Smooth muscle cell (in vitro differentiated cells): ENCODE measurements around the gene ERVFRD-1. TPM values are rescaled to one million over a fixed set of nuclear protein-coding genes. Genes with fewer than 3 reads are reported as not detected.
A peak's percentile ranks its signal among the peaks of the same experiment; 100 is the strongest.

Experiments
- DNase-seq: peaks from one replicate; lab custom pipeline; 2025; ENCODE audit not compliant: unreplicated experiment; lab: John Stamatoyannopoulos, UW
- H2AFZ ChIP-seq: fragments of 200-600 bp; sonication (generic); 2 replicates; pipeline ENCODE4 v1.6.0; 2016; ENCODE audit warnings: antibody characterized with exemption, low read depth, mild to moderate bottlenecking
- H3F3A ChIP-seq: fragments of 200-600 bp; sonication (generic); 2 replicates; pipeline ENCODE4 v1.6.0; 2017; ENCODE audit warnings: antibody characterized with exemption, low read depth
- H3K27ac ChIP-seq: fragments of 200-600 bp; sonication (generic); 2 replicates; pipeline ENCODE4 v1.5.1; 2016; ENCODE audit warnings: low read depth, mild to moderate bottlenecking
- H3K27me3 ChIP-seq: fragments of 200-600 bp; sonication (generic); 2 replicates; pipeline ENCODE4 v1.6.1; 2016; ENCODE audit warnings: low read depth, mild to moderate bottlenecking
- H3K36me3 ChIP-seq: fragments of 200-600 bp; sonication (generic); 2 replicates; pipeline ENCODE4 v1.5.1; 2016; ENCODE audit warnings: low read depth
- H3K4me1 ChIP-seq: fragments of 200-600 bp; sonication (generic); 2 replicates; pipeline ENCODE4 v1.5.1; 2016; ENCODE audit warnings: low read depth
- H3K4me2 ChIP-seq: fragments of 200-600 bp; sonication (generic); 2 replicates; pipeline ENCODE4 v1.6.0; 2016; ENCODE audit warnings: mild to moderate bottlenecking
- H3K4me3 ChIP-seq: fragments of 200-600 bp; sonication (generic); 2 replicates; pipeline ENCODE4 v1.5.1; 2016; ENCODE audit warnings: mild to moderate bottlenecking
- H3K79me2 ChIP-seq: fragments of 200-600 bp; sonication (generic); 2 replicates; pipeline ENCODE4 v1.6.0; 2016; ENCODE audit warnings: low read depth, mild to moderate bottlenecking
- H3K9ac ChIP-seq: fragments of 200-600 bp; sonication (generic); 2 replicates; pipeline ENCODE4 v1.6.0; 2016; ENCODE audit warnings: low read depth
- H3K9me3 ChIP-seq: fragments of 200-600 bp; sonication (generic); replicated peaks from 2 replicates; pipeline ENCODE4 v1.5.1; 2016; ENCODE audit warnings: low read depth
- H4K20me1 ChIP-seq: fragments of 200-600 bp; sonication (generic); 2 replicates; pipeline ENCODE4 v1.6.0; 2016; ENCODE audit warnings: low read depth
- WGBS: methylation state at CpG from one replicate; pipeline ENCODE4 v1.1.7; 2016; ENCODE audit warnings: low lambda C conversion rate; 5-methylcytosine and 5-hydroxymethylcytosine counted together
- polyA plus RNA-seq: library from polyadenylated mRNA; unstranded; fragments of >200 nt; fragmentation: Nextera tagmentation; extraction: Ambion mirVana; gene quantifications from 2 replicates; pipeline ENCODE4 v1.2.1, GENCODE V29; 2016
- total RNA-seq: library from RNA; depleted of rRNA; stranded (reverse); fragments of >200 nt; gene quantifications from 2 replicates; pipeline ENCODE4 v1.2.3, GENCODE V29; 2014
- TF ChIP-seq, protein P1 (sequence below): fragments of 200-600 bp; sonication (generic); IDR thresholded peaks from 2 replicates; pipeline ENCODE4 v1.5.1; 2017; ENCODE audit warnings: borderline replicate concordance, mild to moderate bottlenecking, antibody characterized with exemption; ENCODE audit not compliant: insufficient read depth, poor library complexity, severe bottlenecking

ERVFRD-1 gene
- total and polyA plus RNA-seq, 2 experiments from 2014 or later: 0.09 TPM; not detected in 1

DNA sequence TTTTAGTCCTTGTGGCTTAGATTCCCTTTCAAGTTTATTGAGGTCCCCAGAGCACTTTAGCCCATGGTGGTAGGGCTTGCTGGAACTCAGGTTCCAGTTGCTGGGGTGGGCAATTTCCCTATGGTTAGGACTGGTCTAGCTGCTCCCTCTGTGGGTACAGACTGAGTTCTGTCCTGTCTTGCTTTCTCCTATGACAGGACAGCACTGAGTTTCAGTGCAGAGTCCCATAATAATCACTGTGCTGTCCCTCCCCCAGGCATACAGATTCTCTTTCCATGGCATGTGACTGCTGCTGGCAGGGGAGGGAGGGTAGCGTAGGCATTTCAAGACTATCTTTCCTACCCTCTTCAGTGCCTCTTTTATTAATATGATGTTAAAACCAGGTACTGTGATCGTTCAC lies 17.1 kb upstream of the ERVFRD-1 start:
- no peaks in the 10 kb centered on the region for H3F3A ChIP-seq
- TF ChIP-seq, protein P1, sequence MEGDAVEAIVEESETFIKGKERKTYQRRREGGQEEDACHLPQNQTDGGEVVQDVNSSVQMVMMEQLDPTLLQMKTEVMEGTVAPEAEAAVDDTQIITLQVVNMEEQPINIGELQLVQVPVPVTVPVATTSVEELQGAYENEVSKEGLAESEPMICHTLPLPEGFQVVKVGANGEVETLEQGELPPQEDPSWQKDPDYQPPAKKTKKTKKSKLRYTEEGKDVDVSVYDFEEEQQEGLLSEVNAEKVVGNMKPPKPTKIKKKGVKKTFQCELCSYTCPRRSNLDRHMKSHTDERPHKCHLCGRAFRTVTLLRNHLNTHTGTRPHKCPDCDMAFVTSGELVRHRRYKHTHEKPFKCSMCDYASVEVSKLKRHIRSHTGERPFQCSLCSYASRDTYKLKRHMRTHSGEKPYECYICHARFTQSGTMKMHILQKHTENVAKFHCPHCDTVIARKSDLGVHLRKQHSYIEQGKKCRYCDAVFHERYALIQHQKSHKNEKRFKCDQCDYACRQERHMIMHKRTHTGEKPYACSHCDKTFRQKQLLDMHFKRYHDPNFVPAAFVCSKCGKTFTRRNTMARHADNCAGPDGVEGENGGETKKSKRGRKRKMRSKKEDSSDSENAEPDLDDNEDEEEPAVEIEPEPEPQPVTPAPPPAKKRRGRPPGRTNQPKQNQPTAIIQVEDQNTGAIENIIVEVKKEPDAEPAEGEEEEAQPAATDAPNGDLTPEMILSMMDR: no peak
- H3K79me2 ChIP-seq: peaks cover 84% of the 10 kb centered on the region
- H3K36me3 ChIP-seq: no peaks in the 10 kb centered on the region
- peaks cover 51% of the 10 kb centered on the region for H4K20me1 ChIP-seq
- H3K4me1 ChIP-seq: no peaks in the 10 kb centered on the region
- H3K27me3 ChIP-seq: no peaks in the 10 kb centered on the region
- no peak overlapping the region for H3K27ac ChIP-seq
- H3K4me2 ChIP-seq: no peak overlapping the region
- no peak overlapping the region for H3K9ac ChIP-seq
- H3K4me3 ChIP-seq: no peak overlapping the region
- H2AFZ ChIP-seq: no peak overlapping the region
- H3K9me3 ChIP-seq: no peaks in the 10 kb centered on the region
- DNase-seq: no peak
- 98% methylated on average over 2 of the region's 2 CpGs for WGBS

DNA sequence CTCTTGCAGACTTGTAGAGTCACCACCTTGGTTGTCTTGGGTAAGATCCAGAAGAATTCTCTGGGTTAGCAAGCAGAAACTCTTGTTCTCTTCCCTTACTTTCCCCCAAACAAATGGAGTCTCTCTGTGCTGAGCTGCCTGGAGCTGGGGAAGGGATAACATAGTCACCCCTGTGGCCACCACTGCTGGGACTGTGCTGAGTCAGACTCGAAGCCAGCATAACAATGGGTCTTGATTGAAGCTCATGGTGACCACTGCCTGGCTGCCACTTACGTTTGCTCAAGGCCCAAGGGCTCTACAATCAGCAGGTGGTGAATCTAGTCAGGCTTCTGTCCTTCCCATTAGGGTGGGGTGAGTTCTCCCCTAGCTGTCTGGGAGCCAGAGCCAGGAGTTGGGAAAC lies 15.4 kb upstream of the ERVFRD-1 start:
- Histone ChIP-seq H2AFZ (no peak overlapping the region), H3K4me1 (no peaks in the 10 kb centered on the region), H3K79me2 (peaks cover 84% of the 10 kb centered on the region), H3K27me3 (no peaks in the 10 kb centered on the region), H3K36me3 (no peaks in the 10 kb centered on the region), H3K4me3 (no peak overlapping the region), H3K4me2 (no peak overlapping the region), H4K20me1 (peaks cover 56% of the 10 kb centered on the region), H3K27ac (no peak overlapping the region), H3K9ac (no peak overlapping the region), H3K9me3 (no peaks in the 10 kb centered on the region), H3F3A (no peaks in the 10 kb centered on the region)
- DNase-seq: no peak
- TF ChIP-seq, protein P1: no peak
- 70% methylated on average over 2 of the region's 2 CpGs for WGBS

DNA sequence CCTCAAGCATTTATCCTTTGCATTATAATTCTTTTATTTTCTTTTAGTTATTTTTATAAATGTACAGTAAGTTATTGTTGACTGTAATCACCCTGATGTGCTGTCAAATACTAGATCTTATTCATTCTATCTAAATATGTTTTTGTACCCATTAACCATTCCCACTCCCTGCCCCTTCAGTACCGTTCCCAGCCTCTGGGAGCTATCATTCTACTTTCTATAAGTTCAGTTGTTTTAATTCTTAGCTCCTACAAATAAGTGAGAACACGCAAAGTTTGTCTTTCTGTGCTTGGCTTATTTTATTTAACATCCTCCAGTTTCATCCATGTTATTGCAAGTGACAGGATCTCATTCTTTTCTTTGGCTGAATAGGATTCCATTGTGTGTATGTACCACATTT lies 12.5 kb upstream of the ERVFRD-1 start:
- no peak overlapping the region for H3K27ac ChIP-seq
- H3K79me2 ChIP-seq: peaks cover 84% of the 10 kb centered on the region
- no peak for DNase-seq
- no peaks in the 10 kb centered on the region for H3K4me1 ChIP-seq
- WGBS: 93% methylated on average over 2 of the region's 2 CpGs
- peaks cover 61% of the 10 kb centered on the region for H4K20me1 ChIP-seq
- H2AFZ ChIP-seq: no peak overlapping the region
- H3K36me3 ChIP-seq: no peaks in the 10 kb centered on the region
- no peak overlapping the region for H3K4me3 ChIP-seq
- no peaks in the 10 kb centered on the region for H3K27me3 ChIP-seq
- no peak overlapping the region for H3K4me2 ChIP-seq
- no peaks in the 10 kb centered on the region for H3K9me3 ChIP-seq
- H3F3A ChIP-seq: no peaks in the 10 kb centered on the region
- TF ChIP-seq, protein P1: peak; percentile 4
- no peak overlapping the region for H3K9ac ChIP-seq

DNA sequence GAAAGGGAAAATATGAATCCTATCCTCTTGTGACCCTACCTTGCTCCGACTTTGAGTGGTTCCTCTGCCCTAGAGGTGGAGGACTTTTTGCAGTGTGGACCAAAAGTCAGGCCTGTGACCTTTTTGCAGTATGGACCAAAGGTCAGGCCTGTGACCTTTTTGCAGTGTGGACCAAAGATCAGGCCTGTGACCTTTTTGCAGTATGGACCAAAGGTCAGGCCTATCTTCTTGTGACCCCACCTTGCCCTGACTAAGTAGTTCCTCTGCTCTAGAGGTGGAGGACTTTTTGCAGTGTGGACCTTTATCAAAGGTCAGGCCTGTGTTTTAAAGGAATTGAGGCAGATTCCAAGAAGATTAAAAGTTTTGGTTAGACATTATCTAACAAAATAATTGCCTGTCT lies 10.9 kb upstream of the ERVFRD-1 start:
- Histone ChIP-seq H3K9ac (no peak overlapping the region), H3K4me2 (no peak overlapping the region), H3K36me3 (no peaks in the 10 kb centered on the region), H4K20me1 (peaks cover 70% of the 10 kb centered on the region), H3K4me1 (no peaks in the 10 kb centered on the region), H3K4me3 (no peak overlapping the region), H3K9me3 (no peaks in the 10 kb centered on the region), H3K27me3 (no peaks in the 10 kb centered on the region), H2AFZ (no peak overlapping the region), H3K79me2 (peaks cover 87% of the 10 kb centered on the region), H3K27ac (no peak overlapping the region), H3F3A (no peaks in the 10 kb centered on the region)
- WGBS: 100% methylated on average over 1 of the region's 1 CpG
- no peak for DNase-seq
- TF ChIP-seq, protein P1: no peak
